Osteocyte (in vitro differentiated cells): ENCODE data around the gene GRK1. TPM values are rescaled to one million over a fixed set of nuclear protein-coding genes. Genes with fewer than 3 reads are reported as not detected.

Experiments used
- DNase-seq: peaks from one replicate; pipeline ENCODE4 v3.0.0; 2021; ENCODE audit warnings: mixed read lengths; ENCODE audit not compliant: unreplicated experiment; ENCODE audit errors: extremely low spot score
- H3K27ac Mint-ChIP-seq: one replicate; pipeline ENCODE4 v1.8.0; 2021; ENCODE audit warnings: mild to moderate bottlenecking, mixed read lengths; ENCODE audit not compliant: unreplicated experiment
- H3K27me3 Mint-ChIP-seq: one replicate; pipeline ENCODE4 v1.8.0; 2021; ENCODE audit warnings: mixed read lengths; ENCODE audit not compliant: unreplicated experiment
- H3K36me3 Mint-ChIP-seq: one replicate; pipeline ENCODE4 v1.8.0; 2021; ENCODE audit warnings: mixed read lengths; ENCODE audit not compliant: unreplicated experiment
- H3K4me1 Mint-ChIP-seq: one replicate; pipeline ENCODE4 v1.8.0; 2021; ENCODE audit warnings: mixed read lengths; ENCODE audit not compliant: unreplicated experiment
- H3K4me3 Mint-ChIP-seq: one replicate; pipeline ENCODE4 v1.8.0; 2021; ENCODE audit warnings: mild to moderate bottlenecking, moderate library complexity, mixed read lengths; ENCODE audit not compliant: unreplicated experiment
- H3K9me3 Mint-ChIP-seq: one replicate; pipeline ENCODE4 v1.8.0; 2021; ENCODE audit warnings: mixed read lengths; ENCODE audit not compliant: unreplicated experiment
- CTCF ChIP-seq: fragments of 200-600 bp; sonication (generic); IDR thresholded peaks from 2 replicates; pipeline ENCODE4 v1.5.0; 2021; ENCODE audit warnings: antibody characterized with exemption, mild to moderate bottlenecking, moderate library complexity
- total RNA-seq: library from RNA; stranded (reverse); gene quantifications from 2 replicates; pipeline ENCODE4 v1.2.1, GENCODE V29; 2021

GRK1 gene
- total RNA-seq, 1 donor from 2014 or later = not detected

DNA sequence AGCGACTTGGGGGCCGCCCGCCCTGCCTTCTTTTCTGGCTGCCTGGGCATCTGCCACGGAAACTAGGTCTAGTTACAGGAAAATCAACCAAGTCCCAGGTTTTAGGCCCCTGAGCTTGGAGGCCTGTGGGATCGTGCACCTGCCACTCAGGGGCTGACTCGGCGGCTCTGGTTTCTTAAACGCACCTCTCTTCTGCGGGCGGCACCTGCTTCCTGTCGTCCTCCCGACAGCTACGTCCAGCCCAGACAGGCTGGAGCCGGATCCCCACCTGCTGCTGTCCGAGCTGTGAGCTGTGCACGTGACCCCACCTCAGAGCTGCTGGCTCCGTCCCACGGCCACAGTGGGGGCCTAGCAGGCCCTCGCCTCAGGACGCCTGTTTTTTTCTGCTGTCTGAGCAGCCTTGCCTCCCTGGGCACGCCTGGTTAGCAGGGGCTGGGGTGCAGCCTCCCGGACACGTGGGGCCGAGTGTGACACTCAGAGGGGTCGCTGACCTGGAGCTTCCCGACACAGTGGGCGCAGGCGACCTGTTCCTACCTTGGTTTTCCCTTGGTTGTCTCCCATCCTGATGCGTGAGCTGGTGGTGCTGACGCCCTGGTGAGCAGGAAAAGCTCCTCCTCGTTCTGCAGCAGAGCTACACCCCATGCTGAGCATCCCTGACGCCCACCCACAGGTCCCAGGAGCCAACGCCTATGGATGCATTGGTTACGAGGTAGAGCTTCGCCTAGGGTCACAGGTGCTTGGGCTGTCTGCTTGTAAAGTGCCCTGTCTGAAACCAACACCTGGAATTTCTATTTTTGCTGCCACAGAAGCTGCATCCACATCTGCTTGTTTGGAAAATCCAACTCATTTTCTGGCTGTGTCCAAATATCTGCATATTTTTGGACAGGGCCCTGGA, 109.5 kb downstream of the GRK1 start:
- peaks cover 24% of the 10 kb centered on the region for H3K27me3 Mint-ChIP-seq
- no peak for DNase-seq
- H3K36me3 Mint-ChIP-seq = no peaks in the 10 kb centered on the region
- H3K9me3 Mint-ChIP-seq = peaks cover 10% of the 10 kb centered on the region
- no peak overlapping the region for H3K27ac Mint-ChIP-seq
- no peaks in the 10 kb centered on the region for H3K4me1 Mint-ChIP-seq
- H3K4me3 Mint-ChIP-seq = no peak overlapping the region
- no peak for TF ChIP-seq CTCF

DNA sequence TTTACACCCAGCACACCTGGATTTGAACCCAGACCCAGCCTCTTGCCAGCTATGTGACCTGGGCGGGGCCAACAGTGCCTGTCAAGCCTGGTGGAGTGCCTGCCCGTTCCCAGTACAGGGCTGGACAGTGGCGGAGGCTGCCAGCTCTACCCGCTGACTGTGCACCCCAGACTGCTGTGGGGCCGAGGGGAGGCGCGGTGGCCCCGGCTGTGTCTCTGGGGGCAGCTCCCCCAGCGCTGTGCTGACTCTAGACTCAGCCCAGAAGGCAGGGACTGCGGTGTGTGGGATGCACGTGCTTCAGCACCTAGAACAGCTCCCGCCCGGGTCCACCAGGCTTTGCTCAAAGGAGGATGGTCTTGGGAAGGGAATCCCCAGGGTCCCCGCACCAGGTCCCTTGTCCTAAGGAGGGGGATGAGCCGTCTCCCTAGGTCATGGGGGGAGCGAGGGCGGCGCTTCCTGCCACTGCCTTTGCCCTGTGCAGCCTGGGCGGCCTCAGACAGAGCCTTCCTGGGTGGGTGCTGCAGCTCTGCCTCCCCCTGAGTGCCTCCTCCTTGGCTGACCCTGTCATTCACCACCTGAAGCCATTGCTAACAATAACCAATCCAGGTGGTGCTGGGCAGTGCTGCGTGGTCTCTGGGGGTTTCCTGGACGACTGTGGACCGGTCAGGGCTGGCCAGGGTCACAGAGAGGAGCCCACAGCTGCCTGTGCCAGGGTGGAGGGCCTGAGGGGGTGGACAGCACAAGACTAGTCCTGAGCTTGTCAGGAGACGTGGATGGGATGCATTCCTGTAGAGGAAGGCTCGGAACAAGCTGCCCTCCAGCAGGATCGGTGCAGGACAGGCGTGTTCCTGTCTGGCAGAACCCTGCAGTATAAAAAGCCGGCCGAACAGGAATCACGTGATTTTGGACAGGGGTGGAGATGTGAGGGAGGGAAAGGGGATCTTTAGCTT, 110.6 kb downstream of the GRK1 start:
- Mint-ChIP-seq H3K4me1 (no peaks in the 10 kb centered on the region), H3K27me3 (peaks cover 26% of the 10 kb centered on the region), H3K27ac (no peak overlapping the region), H3K36me3 (no peaks in the 10 kb centered on the region), H3K4me3 (no peak overlapping the region), H3K9me3 (peaks cover 3% of the 10 kb centered on the region)
- no peak for DNase-seq
- no peak for TF ChIP-seq CTCF

DNA sequence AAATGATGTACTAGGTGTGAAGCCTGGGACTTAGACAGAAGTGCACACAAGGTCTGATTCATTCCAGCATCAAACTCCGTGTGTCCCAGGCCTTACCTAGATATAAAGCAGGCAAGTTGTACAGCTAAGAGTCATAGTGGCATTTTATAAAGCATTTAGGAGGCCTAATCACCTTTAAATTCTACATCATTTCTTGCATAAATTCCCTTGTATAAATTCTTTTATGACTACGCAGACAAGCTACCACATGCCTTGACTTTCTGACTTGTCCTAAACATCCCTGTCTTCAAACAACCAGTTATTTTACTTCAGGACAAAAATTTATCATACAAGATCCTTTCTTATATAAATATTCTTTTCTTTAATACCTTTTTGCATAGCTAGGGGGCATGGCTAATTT, 114.6 kb downstream of the GRK1 start:
- H3K36me3 Mint-ChIP-seq = no peaks in the 10 kb centered on the region
- peaks cover 33% of the 10 kb centered on the region for H3K27me3 Mint-ChIP-seq
- peaks cover 17% of the 10 kb centered on the region for H3K4me1 Mint-ChIP-seq
- no peak for TF ChIP-seq CTCF
- no peaks in the 10 kb centered on the region for H3K9me3 Mint-ChIP-seq
- no peak for DNase-seq
- no peak overlapping the region for H3K27ac Mint-ChIP-seq
- H3K4me3 Mint-ChIP-seq = no peak overlapping the region

GRCh38 chr13:113782472-113782871, 115.5 kb downstream of the GRK1 start:
- Mint-ChIP-seq H3K36me3 (no peaks in the 10 kb centered on the region), H3K27ac (no peak overlapping the region), H3K27me3 (peaks cover 33% of the 10 kb centered on the region), H3K4me3 (no peak overlapping the region), H3K9me3 (no peaks in the 10 kb centered on the region), H3K4me1 (peaks cover 17% of the 10 kb centered on the region)
- no peak for DNase-seq
- no peak for TF ChIP-seq CTCF
